ENCODE data around the gene IL1A. TPM values are rescaled to one million over a fixed set of nuclear protein-coding genes. Genes with fewer than 3 reads are reported as not detected.

IL1A gene
- total RNA-seq, 6 donors from 2014 or later: 2.5 to 4.7 (median 3.0) TPM; not detected in 3

GRCh38 chr2:112768432-112768831, 15.9 kb downstream of the IL1A start:
- H3K27ac ChIP-seq: peak overlapping the region in 2 of 4 donors; percentile 38 to 63

GRCh38 chr2:112767693-112768330, 16.5 kb downstream of the IL1A start:
- WGBS, 2 donors: 44 to 47% methylated on average over 6 of the region's 6 CpGs
- Histone ChIP-seq H3K27me3 (no peaks in the 10 kb centered on the region), H3K36me3 (no peaks in the 10 kb centered on the region), H3K4me1 (peaks cover 14 to 29% (median 17%) of the 10 kb centered on the region in 4 donors), H3K4me3 (peak overlapping the region in 3 of 4 donors; percentile 16 to 38 (median 27)), H3K27ac (peak overlapping the region in 3 of 4 donors; percentile 22 to 63 (median 38)), H3K9me3 (no peaks in the 10 kb centered on the region)
- TF ChIP-seq POLR2A (IDR thresholded peaks at IDR 0.05) (no peak), POLR2AphosphoS5 (IDR thresholded peaks at IDR 0.05) (no peak), CTCF (IDR thresholded peaks at IDR 0.05) (no peak), EP300 (IDR thresholded peaks at IDR 0.05) (no peak)
- ATAC-seq (ENCODE audit: low FRiP score in 2 of 2) (no peak), DNase-seq (no peak)

More at GRCh38 chr2:112768432-112768831, 15.9 kb downstream of the IL1A start:
- WGBS, 2 donors: 39 to 43% methylated on average over 1 of the region's 1 CpG
- Histone ChIP-seq H3K4me1 (peaks cover 14 to 28% (median 16%) of the 10 kb centered on the region in 4 donors), H3K27me3 (no peaks in the 10 kb centered on the region), H3K36me3 (no peaks in the 10 kb centered on the region), H3K4me3 (peak overlapping the region in 2 of 4 donors; percentile 27 to 38), H3K9me3 (no peaks in the 10 kb centered on the region)
- no peak for TF ChIP-seq POLR2A (IDR thresholded peaks at IDR 0.05)
- no peak for TF ChIP-seq CTCF (IDR thresholded peaks at IDR 0.05)
- TF ChIP-seq POLR2AphosphoS5 (IDR thresholded peaks at IDR 0.05): no peak
- TF ChIP-seq EP300 (IDR thresholded peaks at IDR 0.05): no peak
- DNase-seq: no peak
- ATAC-seq (ENCODE audit: low FRiP score in 2 of 2): no peak

GRCh38 chr2:112765251-112765650, 19.0 kb downstream of the IL1A start:
- Histone ChIP-seq H3K4me3 (peak overlapping the region in 3 of 4 donors; percentile 57 to 78 (median 66)), H3K27ac (peak overlapping the region in 1 of 4 donors; percentile 79), H3K27me3 (no peaks in the 10 kb centered on the region), H3K4me1 (peaks cover 14 to 29% (median 17%) of the 10 kb centered on the region in 4 donors), H3K36me3 (no peaks in the 10 kb centered on the region), H3K9me3 (no peaks in the 10 kb centered on the region)
- WGBS, 2 donors: 67 to 70% methylated on average over 4 of the region's 4 CpGs
- TF ChIP-seq CTCF (IDR thresholded peaks at IDR 0.05) (no peak), POLR2AphosphoS5 (IDR thresholded peaks at IDR 0.05) (no peak), EP300 (IDR thresholded peaks at IDR 0.05) (no peak), POLR2A (IDR thresholded peaks at IDR 0.05) (no peak)
- ATAC-seq (ENCODE audit: low FRiP score in 2 of 2) (no peak), DNase-seq (no peak)

GRCh38 chr2:112764071-112765044, 19.9 kb downstream of the IL1A start, which contains the start of gene CKAP2L:
Gene CKAP2L (minus strand): TSS chr2:112764609. CDS start chr2:112764598, 11 bp downstream.
- Histone ChIP-seq H3K4me1 (peaks cover 14 to 29% (median 17%) of the 10 kb centered on the region in 4 donors), H3K27me3 (no peaks in the 10 kb centered on the region), H3K9me3 (no peaks in the 10 kb centered on the region), H3K36me3 (no peaks in the 10 kb centered on the region), H3K4me3 (peak within 1 kb of the TSS; percentile 36 to 78 (median 62)), H3K27ac (peak within 1 kb of the TSS in 2 of 4 donors; percentile 62 to 79)
- WGBS, 2 donors: 0 to 1% methylated on average over 28 to 61 of the region's 79 CpGs
- TF ChIP-seq CTCF (IDR thresholded peaks at IDR 0.05): no peak
- TF ChIP-seq POLR2A (IDR thresholded peaks at IDR 0.05): peak in 1 of 4 donors; percentile 49
- peak in 1 of 2 donors; percentile 64 for TF ChIP-seq POLR2AphosphoS5 (IDR thresholded peaks at IDR 0.05)
- no peak for TF ChIP-seq EP300 (IDR thresholded peaks at IDR 0.05)
- peak; percentile 96 to 98 for DNase-seq
- ATAC-seq (ENCODE audit: low FRiP score in 2 of 2): peak; percentile 99 to 100

Measured in upper lobe of left lung (tissue), 6 donors.